ENCODE measurements around the gene NRP1. TPM values are rescaled to one million over a fixed set of nuclear protein-coding genes. Genes with fewer than 3 reads are reported as not detected.

The NRP1 gene
- total RNA-seq, 1 donor from 2014 or later, result 486 TPM

- Mint-ChIP-seq H3K9me3 (ENCODE audit: unreplicated experiment) (no peaks in the 10 kb centered on the region), H3K4me1 (ENCODE audit: unreplicated experiment) (peaks cover 25% of the 10 kb centered on the region), H3K27ac (ENCODE audit: unreplicated experiment) (no peak overlapping the region), H3K36me3 (ENCODE audit: low read depth, unreplicated experiment) (peaks cover 34% of the 10 kb centered on the region), H3K27me3 (ENCODE audit: unreplicated experiment) (peaks cover 13% of the 10 kb centered on the region), H3K4me3 (ENCODE audit: unreplicated experiment) (peak overlapping the region; percentile 95)
- TF ChIP-seq CTCF (IDR thresholded peaks at IDR 0.05; ENCODE audit: unreplicated experiment), result no peak
- peak; percentile 58 for DNase-seq (ENCODE audit: low spot score)
These were observed 1.5 kb upstream of the NRP1 start for GRCh38 chr10:33335801-33336581.

GRCh38 chr10:33335551-33335800 lies 1.0 kb upstream of the NRP1 start:
- no peak for TF ChIP-seq CTCF (IDR thresholded peaks at IDR 0.05; ENCODE audit: unreplicated experiment)
- no peak for DNase-seq (ENCODE audit: low spot score)
- H3K4me3 Mint-ChIP-seq (ENCODE audit: unreplicated experiment), result peak overlapping the region; percentile 95
- peaks cover 39% of the 10 kb centered on the region for H3K36me3 Mint-ChIP-seq (ENCODE audit: low read depth, unreplicated experiment)
- peaks cover 13% of the 10 kb centered on the region for H3K27me3 Mint-ChIP-seq (ENCODE audit: unreplicated experiment)
- H3K27ac Mint-ChIP-seq (ENCODE audit: unreplicated experiment), result no peak overlapping the region
- H3K9me3 Mint-ChIP-seq (ENCODE audit: unreplicated experiment), result no peaks in the 10 kb centered on the region
- H3K4me1 Mint-ChIP-seq (ENCODE audit: unreplicated experiment), result peaks cover 27% of the 10 kb centered on the region

- Mint-ChIP-seq H3K4me3 (ENCODE audit: unreplicated experiment) (peak overlapping the region; percentile 99), H3K4me1 (ENCODE audit: unreplicated experiment) (peaks cover 31% of the 10 kb centered on the region), H3K9me3 (ENCODE audit: unreplicated experiment) (no peaks in the 10 kb centered on the region), H3K36me3 (ENCODE audit: low read depth, unreplicated experiment) (peaks cover 44% of the 10 kb centered on the region), H3K27ac (ENCODE audit: unreplicated experiment) (peak overlapping the region; percentile 48), H3K27me3 (ENCODE audit: unreplicated experiment) (peaks cover 13% of the 10 kb centered on the region)
- DNase-seq (ENCODE audit: low spot score), result peak; percentile 79
- peak; percentile 54 for TF ChIP-seq CTCF (IDR thresholded peaks at IDR 0.05; ENCODE audit: unreplicated experiment)
These were observed 511 bp upstream of the NRP1 start for GRCh38 chr10:33334805-33335550.

- Mint-ChIP-seq H3K9me3 (ENCODE audit: unreplicated experiment) (no peaks in the 10 kb centered on the region), H3K36me3 (ENCODE audit: low read depth, unreplicated experiment) (peaks cover 57% of the 10 kb centered on the region), H3K4me3 (ENCODE audit: unreplicated experiment) (peak overlapping the region; percentile 99), H3K27me3 (ENCODE audit: unreplicated experiment) (peaks cover 13% of the 10 kb centered on the region), H3K4me1 (ENCODE audit: unreplicated experiment) (peaks cover 43% of the 10 kb centered on the region), H3K27ac (ENCODE audit: unreplicated experiment) (peak overlapping the region; percentile 96)
- TF ChIP-seq CTCF (IDR thresholded peaks at IDR 0.05; ENCODE audit: unreplicated experiment), result no peak
- DNase-seq (ENCODE audit: low spot score), result no peak
These were observed 986 bp downstream of the NRP1 start for GRCh38 chr10:33333260-33334101.
